ENCODE measurements around the gene INTS13. TPM values are rescaled to one million over a fixed set of nuclear protein-coding genes. Genes with fewer than 3 reads are reported as not detected.
A peak's percentile ranks its signal among the peaks of the same experiment; 100 is the strongest.
"Not testable (repeated sequence)": the region's sequence is repeated elsewhere in the genome, so short reads cannot be mapped to it uniquely, and the experiment has no call there.

Gene INTS13
- total and polyA plus RNA-seq, 4 donors: 33.1 to 35.3 (median 34.5) TPM

- no peak for DNase-seq (ENCODE audit: low read depth in 4 of 6, low spot score in 6 of 6)
- no peak overlapping the region for H3K4me3 ChIP-seq (ENCODE audit: low read depth, low read length)
- no peaks in the 10 kb centered on the region for H3K27me3 ChIP-seq (ENCODE audit: control insufficient read depth, insufficient read depth, low read length)
- H3K36me3 ChIP-seq (ENCODE audit: control insufficient read depth, insufficient read depth, low read length): peaks cover 4% of the 10 kb centered on the region
- H3K9me3 ChIP-seq (ENCODE audit: control insufficient read depth, insufficient read depth, low read length): no peaks in the 10 kb centered on the region
- no peak overlapping the region for H3K27ac ChIP-seq (ENCODE audit: low read depth, low read length)
- H3K4me1 ChIP-seq (ENCODE audit: control insufficient read depth, insufficient read depth, low read length): no peaks in the 10 kb centered on the region
- no CpG with 5 or more reads among the region's 1 CpG for WGBS (ENCODE audit: insufficient coverage)
Measured at GRCh38 chr12:26906024-26906423, 31.8 kb downstream of the INTS13 start.

- H3K27me3 ChIP-seq (ENCODE audit: control insufficient read depth, insufficient read depth, low read length); H3K27ac ChIP-seq (ENCODE audit: low read depth, low read length); DNase-seq (ENCODE audit: low read depth in 4 of 6, low spot score in 6 of 6); H3K4me3 ChIP-seq (ENCODE audit: low read depth, low read length); H3K9me3 ChIP-seq (ENCODE audit: control insufficient read depth, insufficient read depth, low read length); H3K4me1 ChIP-seq (ENCODE audit: control insufficient read depth, insufficient read depth, low read length); H3K36me3 ChIP-seq (ENCODE audit: control insufficient read depth, insufficient read depth, low read length): not testable (repeated sequence)
- no CpG with 5 or more reads among the region's 3 CpGs for WGBS (ENCODE audit: insufficient coverage)
Measured at GRCh38 chr12:26903396-26903795, 34.4 kb downstream of the INTS13 start.

- no peaks in the 10 kb centered on the region for H3K27me3 ChIP-seq (ENCODE audit: control insufficient read depth, insufficient read depth, low read length)
- no peak for DNase-seq (ENCODE audit: low read depth in 4 of 6, low spot score in 6 of 6)
- H3K4me3 ChIP-seq (ENCODE audit: low read depth, low read length): no peak overlapping the region
- WGBS (ENCODE audit: insufficient coverage): no CpG with 5 or more reads among the region's 2 CpGs
- no peaks in the 10 kb centered on the region for H3K9me3 ChIP-seq (ENCODE audit: control insufficient read depth, insufficient read depth, low read length)
- no peaks in the 10 kb centered on the region for H3K36me3 ChIP-seq (ENCODE audit: control insufficient read depth, insufficient read depth, low read length)
- H3K4me1 ChIP-seq (ENCODE audit: control insufficient read depth, insufficient read depth, low read length): no peaks in the 10 kb centered on the region
- no peak overlapping the region for H3K27ac ChIP-seq (ENCODE audit: low read depth, low read length)
Measured at GRCh38 chr12:26896913-26897312, 40.9 kb downstream of the INTS13 start.

GRCh38 chr12:26895672-26896071 is 42.1 kb downstream of the INTS13 start:
- WGBS (ENCODE audit: insufficient coverage): 100% methylated on average over 1 of the region's 4 CpGs
- Histone ChIP-seq H3K27me3 (ENCODE audit: control insufficient read depth, insufficient read depth, low read length) (no peaks in the 10 kb centered on the region), H3K36me3 (ENCODE audit: control insufficient read depth, insufficient read depth, low read length) (no peaks in the 10 kb centered on the region), H3K27ac (ENCODE audit: low read depth, low read length) (no peak overlapping the region), H3K4me1 (ENCODE audit: control insufficient read depth, insufficient read depth, low read length) (no peaks in the 10 kb centered on the region), H3K9me3 (ENCODE audit: control insufficient read depth, insufficient read depth, low read length) (no peaks in the 10 kb centered on the region), H3K4me3 (ENCODE audit: low read depth, low read length) (no peak overlapping the region)
- no peak for DNase-seq (ENCODE audit: low read depth in 4 of 6, low spot score in 6 of 6)

- Histone ChIP-seq H3K4me1 (ENCODE audit: control insufficient read depth, insufficient read depth, low read length) (no peaks in the 10 kb centered on the region), H3K9me3 (ENCODE audit: control insufficient read depth, insufficient read depth, low read length) (no peaks in the 10 kb centered on the region), H3K4me3 (ENCODE audit: low read depth, low read length) (no peak overlapping the region), H3K27me3 (ENCODE audit: control insufficient read depth, insufficient read depth, low read length) (no peaks in the 10 kb centered on the region), H3K27ac (ENCODE audit: low read depth, low read length) (no peak overlapping the region), H3K36me3 (ENCODE audit: control insufficient read depth, insufficient read depth, low read length) (no peaks in the 10 kb centered on the region)
- WGBS (ENCODE audit: insufficient coverage): 69% methylated on average over 1 of the region's 1 CpG
- no peak for DNase-seq (ENCODE audit: low read depth in 4 of 6, low spot score in 6 of 6)
Measured at GRCh38 chr12:26891704-26892103, 46.1 kb downstream of the INTS13 start.

GRCh38 chr12:26890784-26891183 is 47.0 kb downstream of the INTS13 start:
- no peak overlapping the region for H3K27ac ChIP-seq (ENCODE audit: low read depth, low read length)
- H3K36me3 ChIP-seq (ENCODE audit: control insufficient read depth, insufficient read depth, low read length): no peaks in the 10 kb centered on the region
- no peaks in the 10 kb centered on the region for H3K27me3 ChIP-seq (ENCODE audit: control insufficient read depth, insufficient read depth, low read length)
- H3K9me3 ChIP-seq (ENCODE audit: control insufficient read depth, insufficient read depth, low read length): no peaks in the 10 kb centered on the region
- H3K4me3 ChIP-seq (ENCODE audit: low read depth, low read length): no peak overlapping the region
- no peaks in the 10 kb centered on the region for H3K4me1 ChIP-seq (ENCODE audit: control insufficient read depth, insufficient read depth, low read length)
- WGBS (ENCODE audit: insufficient coverage): 91% methylated on average over 5 of the region's 5 CpGs
- no peak for DNase-seq (ENCODE audit: low read depth in 4 of 6, low spot score in 6 of 6)

- peak; percentile 67 to 95 (median 82) for DNase-seq (ENCODE audit: low read depth in 4 of 6, low spot score in 6 of 6)
- H3K4me3 ChIP-seq (ENCODE audit: low read depth, low read length): peak overlapping the region; percentile 14
- peaks cover 4% of the 10 kb centered on the region for H3K4me1 ChIP-seq (ENCODE audit: control insufficient read depth, insufficient read depth, low read length)
- no peak overlapping the region for H3K27ac ChIP-seq (ENCODE audit: low read depth, low read length)
- H3K36me3 ChIP-seq (ENCODE audit: control insufficient read depth, insufficient read depth, low read length): no peaks in the 10 kb centered on the region
- no peaks in the 10 kb centered on the region for H3K9me3 ChIP-seq (ENCODE audit: control insufficient read depth, insufficient read depth, low read length)
- H3K27me3 ChIP-seq (ENCODE audit: control insufficient read depth, insufficient read depth, low read length): no peaks in the 10 kb centered on the region
- 6% methylated on average over 15 of the region's 16 CpGs for WGBS (ENCODE audit: insufficient coverage)
Measured at GRCh38 chr12:26884765-26885576, 52.8 kb downstream of the INTS13 start.

- no peaks in the 10 kb centered on the region for H3K36me3 ChIP-seq (ENCODE audit: control insufficient read depth, insufficient read depth, low read length)
- DNase-seq (ENCODE audit: low read depth in 4 of 6, low spot score in 6 of 6): no peak
- WGBS (ENCODE audit: insufficient coverage): no CpG with 5 or more reads among the region's 2 CpGs
Measured at GRCh38 chr12:26880625-26881024, 57.2 kb downstream of the INTS13 start.

GRCh38 chr12:26878661-26879119 is 59.1 kb downstream of the INTS13 start:
- no peaks in the 10 kb centered on the region for H3K9me3 ChIP-seq (ENCODE audit: control insufficient read depth, insufficient read depth, low read length)
- peak in 4 of 6 donors; percentile 55 to 81 (median 66) for DNase-seq (ENCODE audit: low read depth in 4 of 6, low spot score in 6 of 6)
- H3K27me3 ChIP-seq (ENCODE audit: control insufficient read depth, insufficient read depth, low read length): no peaks in the 10 kb centered on the region
- H3K36me3 ChIP-seq (ENCODE audit: control insufficient read depth, insufficient read depth, low read length): no peaks in the 10 kb centered on the region
- 28% methylated on average over 3 of the region's 6 CpGs for WGBS (ENCODE audit: insufficient coverage)
- H3K4me3 ChIP-seq (ENCODE audit: low read depth, low read length): no peak overlapping the region
- no peaks in the 10 kb centered on the region for H3K4me1 ChIP-seq (ENCODE audit: control insufficient read depth, insufficient read depth, low read length)
- H3K27ac ChIP-seq (ENCODE audit: low read depth, low read length): no peak overlapping the region

More at GRCh38 chr12:26880625-26881024, 57.2 kb downstream of the INTS13 start:
- H3K4me3 ChIP-seq (ENCODE audit: low read depth, low read length): no peak overlapping the region
- no peaks in the 10 kb centered on the region for H3K27me3 ChIP-seq (ENCODE audit: control insufficient read depth, insufficient read depth, low read length)
- H3K4me1 ChIP-seq (ENCODE audit: control insufficient read depth, insufficient read depth, low read length): peaks cover 4% of the 10 kb centered on the region
- H3K27ac ChIP-seq (ENCODE audit: low read depth, low read length): no peak overlapping the region
- no peaks in the 10 kb centered on the region for H3K9me3 ChIP-seq (ENCODE audit: control insufficient read depth, insufficient read depth, low read length)
